ENCODE data around the gene SMARCA2.

Gene SMARCA2

GRCh38 chr9:2220036-2220435 is 204.9 kb downstream of the SMARCA2 start:
- Histone ChIP-seq H3K9me3 (ENCODE audit: control insufficient read depth, low read length) (no peaks in the 10 kb centered on the region), H3K4me1 (ENCODE audit: control insufficient read depth, insufficient read depth, low read length) (no peaks in the 10 kb centered on the region), H3K36me3 (ENCODE audit: control insufficient read depth, insufficient read depth, low read length) (no peaks in the 10 kb centered on the region), H3K27ac (ENCODE audit: insufficient read depth, low read depth, low read length, poor library complexity, severe bottlenecking) (no peak overlapping the region), H3K27me3 (ENCODE audit: control insufficient read depth, insufficient read depth, low read length, poor library complexity, severe bottlenecking) (no peaks in the 10 kb centered on the region), H3K4me3 (ENCODE audit: insufficient read depth, low read depth, low read length) (no peak overlapping the region)
- 97% methylated on average over 3 of the region's 3 CpGs for WGBS, 2 experiments

GRCh38 chr9:2227144-2227867 is 212.2 kb downstream of the SMARCA2 start:
- Histone ChIP-seq H3K27ac (ENCODE audit: insufficient read depth, low read depth, low read length, poor library complexity, severe bottlenecking) (no peak overlapping the region), H3K9me3 (ENCODE audit: control insufficient read depth, low read length) (no peaks in the 10 kb centered on the region), H3K36me3 (ENCODE audit: control insufficient read depth, insufficient read depth, low read length) (no peaks in the 10 kb centered on the region), H3K4me1 (ENCODE audit: control insufficient read depth, insufficient read depth, low read length) (peaks cover 5% of the 10 kb centered on the region), H3K27me3 (ENCODE audit: control insufficient read depth, insufficient read depth, low read length, poor library complexity, severe bottlenecking) (no peaks in the 10 kb centered on the region), H3K4me3 (ENCODE audit: insufficient read depth, low read depth, low read length) (no peak overlapping the region)
- 89 to 94% methylated on average over 4 of the region's 4 CpGs for WGBS, 2 experiments

GRCh38 chr9:2228132-2228531 is 213.0 kb downstream of the SMARCA2 start:
- 47 to 60% methylated on average over 2 of the region's 2 CpGs for WGBS, 2 experiments
- no peak overlapping the region for H3K4me3 ChIP-seq (ENCODE audit: insufficient read depth, low read depth, low read length)
- no peak overlapping the region for H3K27ac ChIP-seq (ENCODE audit: insufficient read depth, low read depth, low read length, poor library complexity, severe bottlenecking)
- H3K9me3 ChIP-seq (ENCODE audit: control insufficient read depth, low read length): no peaks in the 10 kb centered on the region
- H3K36me3 ChIP-seq (ENCODE audit: control insufficient read depth, insufficient read depth, low read length): no peaks in the 10 kb centered on the region
- no peaks in the 10 kb centered on the region for H3K27me3 ChIP-seq (ENCODE audit: control insufficient read depth, insufficient read depth, low read length, poor library complexity, severe bottlenecking)
- H3K4me1 ChIP-seq (ENCODE audit: control insufficient read depth, insufficient read depth, low read length): peaks cover 5% of the 10 kb centered on the region

GRCh38 chr9:2228641-2229040 is 213.5 kb downstream of the SMARCA2 start:
- H3K27me3 ChIP-seq (ENCODE audit: control insufficient read depth, insufficient read depth, low read length, poor library complexity, severe bottlenecking): no peaks in the 10 kb centered on the region
- H3K4me1 ChIP-seq (ENCODE audit: control insufficient read depth, insufficient read depth, low read length): peaks cover 5% of the 10 kb centered on the region
- WGBS, 2 experiments: 90 to 93% methylated on average over 2 of the region's 2 CpGs
- no peaks in the 10 kb centered on the region for H3K36me3 ChIP-seq (ENCODE audit: control insufficient read depth, insufficient read depth, low read length)
- no peak overlapping the region for H3K27ac ChIP-seq (ENCODE audit: insufficient read depth, low read depth, low read length, poor library complexity, severe bottlenecking)
- H3K4me3 ChIP-seq (ENCODE audit: insufficient read depth, low read depth, low read length): no peak overlapping the region
- H3K9me3 ChIP-seq (ENCODE audit: control insufficient read depth, low read length): no peaks in the 10 kb centered on the region

- H3K4me3 ChIP-seq (ENCODE audit: insufficient read depth, low read depth, low read length): no peak overlapping the region
- WGBS, 2 experiments: 95 to 96% methylated on average over 3 of the region's 3 CpGs
- no peak overlapping the region for H3K27ac ChIP-seq (ENCODE audit: insufficient read depth, low read depth, low read length, poor library complexity, severe bottlenecking)
Measured at GRCh38 chr9:2229109-2229721, 214.1 kb downstream of the SMARCA2 start.

GRCh38 chr9:2230362-2230761 is 215.2 kb downstream of the SMARCA2 start:
- Histone ChIP-seq H3K4me1 (ENCODE audit: control insufficient read depth, insufficient read depth, low read length) (peaks cover 10% of the 10 kb centered on the region), H3K36me3 (ENCODE audit: control insufficient read depth, insufficient read depth, low read length) (no peaks in the 10 kb centered on the region), H3K4me3 (ENCODE audit: insufficient read depth, low read depth, low read length) (no peak overlapping the region), H3K27me3 (ENCODE audit: control insufficient read depth, insufficient read depth, low read length, poor library complexity, severe bottlenecking) (no peaks in the 10 kb centered on the region), H3K27ac (ENCODE audit: insufficient read depth, low read depth, low read length, poor library complexity, severe bottlenecking) (no peak overlapping the region), H3K9me3 (ENCODE audit: control insufficient read depth, low read length) (no peaks in the 10 kb centered on the region)
- WGBS, 2 experiments: 94% methylated on average over 2 of the region's 2 CpGs

More at GRCh38 chr9:2229109-2229721, 214.1 kb downstream of the SMARCA2 start:
- Histone ChIP-seq H3K9me3 (ENCODE audit: control insufficient read depth, low read length) (no peaks in the 10 kb centered on the region), H3K4me1 (ENCODE audit: control insufficient read depth, insufficient read depth, low read length) (peaks cover 7% of the 10 kb centered on the region), H3K36me3 (ENCODE audit: control insufficient read depth, insufficient read depth, low read length) (no peaks in the 10 kb centered on the region), H3K27me3 (ENCODE audit: control insufficient read depth, insufficient read depth, low read length, poor library complexity, severe bottlenecking) (no peaks in the 10 kb centered on the region)

- no peak overlapping the region for H3K27ac ChIP-seq (ENCODE audit: insufficient read depth, low read depth, low read length, poor library complexity, severe bottlenecking)
- no peaks in the 10 kb centered on the region for H3K9me3 ChIP-seq (ENCODE audit: control insufficient read depth, low read length)
- peaks cover 10% of the 10 kb centered on the region for H3K4me1 ChIP-seq (ENCODE audit: control insufficient read depth, insufficient read depth, low read length)
- WGBS, 2 experiments: 82 to 100% methylated on average over 1 of the region's 1 CpG
- no peaks in the 10 kb centered on the region for H3K36me3 ChIP-seq (ENCODE audit: control insufficient read depth, insufficient read depth, low read length)
- no peak overlapping the region for H3K4me3 ChIP-seq (ENCODE audit: insufficient read depth, low read depth, low read length)
- H3K27me3 ChIP-seq (ENCODE audit: control insufficient read depth, insufficient read depth, low read length, poor library complexity, severe bottlenecking): no peaks in the 10 kb centered on the region
Measured at GRCh38 chr9:2231101-2231500, 216.0 kb downstream of the SMARCA2 start.

- peaks cover 10% of the 10 kb centered on the region for H3K4me1 ChIP-seq (ENCODE audit: control insufficient read depth, insufficient read depth, low read length)
- 90 to 91% methylated on average over 2 of the region's 2 CpGs for WGBS, 2 experiments
Measured at GRCh38 chr9:2231829-2232228, 216.7 kb downstream of the SMARCA2 start.

GRCh38 chr9:2233274-2233673 is 218.1 kb downstream of the SMARCA2 start:
- no peak overlapping the region for H3K27ac ChIP-seq (ENCODE audit: insufficient read depth, low read depth, low read length, poor library complexity, severe bottlenecking)
- no peaks in the 10 kb centered on the region for H3K36me3 ChIP-seq (ENCODE audit: control insufficient read depth, insufficient read depth, low read length)
- WGBS, 2 experiments: 93 to 97% methylated on average over 3 of the region's 3 CpGs
- no peaks in the 10 kb centered on the region for H3K9me3 ChIP-seq (ENCODE audit: control insufficient read depth, low read length)
- H3K4me3 ChIP-seq (ENCODE audit: insufficient read depth, low read depth, low read length): no peak overlapping the region
- peaks cover 5% of the 10 kb centered on the region for H3K4me1 ChIP-seq (ENCODE audit: control insufficient read depth, insufficient read depth, low read length)
- H3K27me3 ChIP-seq (ENCODE audit: control insufficient read depth, insufficient read depth, low read length, poor library complexity, severe bottlenecking): no peaks in the 10 kb centered on the region

More at GRCh38 chr9:2231829-2232228, 216.7 kb downstream of the SMARCA2 start:
- H3K36me3 ChIP-seq (ENCODE audit: control insufficient read depth, insufficient read depth, low read length): no peaks in the 10 kb centered on the region
- no peak overlapping the region for H3K27ac ChIP-seq (ENCODE audit: insufficient read depth, low read depth, low read length, poor library complexity, severe bottlenecking)
- no peak overlapping the region for H3K4me3 ChIP-seq (ENCODE audit: insufficient read depth, low read depth, low read length)
- H3K9me3 ChIP-seq (ENCODE audit: control insufficient read depth, low read length): no peaks in the 10 kb centered on the region
- H3K27me3 ChIP-seq (ENCODE audit: control insufficient read depth, insufficient read depth, low read length, poor library complexity, severe bottlenecking): no peaks in the 10 kb centered on the region

- WGBS, 2 experiments: 92 to 93% methylated on average over 5 of the region's 5 CpGs
- Histone ChIP-seq H3K36me3 (ENCODE audit: control insufficient read depth, insufficient read depth, low read length) (no peaks in the 10 kb centered on the region), H3K27ac (ENCODE audit: insufficient read depth, low read depth, low read length, poor library complexity, severe bottlenecking) (no peak overlapping the region), H3K27me3 (ENCODE audit: control insufficient read depth, insufficient read depth, low read length, poor library complexity, severe bottlenecking) (no peaks in the 10 kb centered on the region), H3K9me3 (ENCODE audit: control insufficient read depth, low read length) (no peaks in the 10 kb centered on the region), H3K4me3 (ENCODE audit: insufficient read depth, low read depth, low read length) (no peak overlapping the region), H3K4me1 (ENCODE audit: control insufficient read depth, insufficient read depth, low read length) (peaks cover 5% of the 10 kb centered on the region)
Measured at GRCh38 chr9:2234371-2234893, 219.3 kb downstream of the SMARCA2 start.

All from ectodermal cell (in vitro differentiated cells).